GM19239 (cell line): ENCODE data around the gene NCDN.

ENCODE experiments used
- DNase-seq: peaks from one replicate; pipeline ENCODE4 v3.0.0; 2011; ENCODE audit warnings: low spot score; ENCODE audit not compliant: insufficient read length
- FAIRE-seq: peaks from 2 replicates; lab custom pipeline; 2011; peaks lifted over from hg19 to GRCh38; lab: Jason Lieb, UNC

The NCDN gene

GRCh38 chr1:35554266-35555211, 3.1 kb upstream of the NCDN start:
- FAIRE-seq (no peak), DNase-seq (no peak)

- FAIRE-seq, result no peak
These were observed 2.4 kb upstream of the NCDN start for GRCh38 chr1:35555212-35555584.

DNA sequence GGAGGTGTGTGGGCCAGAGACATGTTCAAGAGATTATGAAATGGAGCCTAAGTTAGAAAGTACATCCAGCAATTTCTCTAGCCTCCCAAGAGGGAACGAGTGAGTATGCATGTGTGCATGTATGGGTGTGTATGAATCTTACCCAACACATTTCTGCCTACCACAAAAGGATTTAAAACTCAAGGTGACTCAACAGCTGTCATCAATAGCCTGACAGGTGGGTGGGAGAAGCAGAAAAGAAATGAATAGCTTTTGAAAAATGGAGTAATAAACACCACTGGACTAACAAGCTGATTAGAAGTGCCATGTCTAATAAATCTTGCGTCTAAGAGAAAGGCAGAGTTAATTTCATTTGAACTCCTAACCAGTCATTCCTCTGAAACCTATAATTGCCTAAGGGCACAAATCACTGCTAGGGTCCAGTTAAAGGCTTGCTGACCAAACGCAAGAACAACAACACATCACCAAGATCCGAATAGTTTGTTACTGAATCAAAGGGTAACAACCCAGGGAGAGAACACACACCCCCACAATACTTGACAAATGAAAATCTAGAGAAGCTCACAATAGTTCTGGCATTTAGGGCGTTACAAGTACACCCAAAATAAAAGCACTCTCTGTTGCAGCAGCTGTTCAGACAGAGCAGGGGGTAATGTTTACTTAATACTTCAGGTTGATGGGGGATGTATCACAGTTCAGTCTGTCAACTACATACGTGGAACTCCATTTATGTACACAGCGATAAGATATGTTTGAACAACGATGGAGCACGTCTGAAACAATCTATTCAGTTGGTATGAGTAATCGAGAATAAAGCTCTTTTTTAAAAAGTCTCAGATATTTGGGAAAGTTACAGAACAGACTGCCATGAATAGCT, 1.8 kb upstream of the NCDN start:
- FAIRE-seq, result no peak
- DNase-seq, result no peak

More at GRCh38 chr1:35555212-35555584, 2.4 kb upstream of the NCDN start:
- DNase-seq, result no peak

GRCh38 chr1:35556484-35557117, 998 bp upstream of the NCDN start:
- DNase-seq (no peak), FAIRE-seq (peak; percentile 88)

DNA sequence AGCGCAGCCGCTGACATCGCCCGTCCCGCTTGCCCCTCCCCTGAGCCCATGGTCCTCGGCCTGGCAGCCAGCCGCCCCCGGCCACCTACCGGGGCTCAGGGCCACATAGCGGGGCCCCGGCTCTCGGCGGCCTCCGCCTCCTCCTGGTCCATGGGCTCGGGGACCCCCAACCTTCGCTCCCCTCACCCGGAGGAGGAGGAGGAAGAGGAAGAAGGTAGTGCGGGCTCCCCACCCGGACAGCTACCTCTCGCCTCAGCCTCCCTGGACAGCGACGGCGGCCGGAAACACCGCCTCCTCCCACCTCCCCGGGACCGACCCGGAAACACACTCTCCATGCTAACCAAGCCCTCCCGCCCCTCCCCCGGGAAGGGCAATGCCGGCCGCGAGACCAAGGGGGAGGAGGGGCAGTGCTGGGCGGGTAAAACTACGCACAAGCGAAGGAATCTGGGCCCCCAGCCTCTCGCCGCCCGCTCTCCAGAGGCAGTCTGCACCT, 435 bp upstream of the NCDN start, which contains the start of gene KIAA0319L:
KIAA0319L (minus strand) TSS at position 286 of the 493 bp plus-strand sequence. CDS start 2,912 bp downstream, outside the sequence.
- FAIRE-seq (no peak), DNase-seq (no peak)

GRCh38 chr1:35558374-35559316, 1.0 kb downstream of the NCDN start:
- DNase-seq (no peak), FAIRE-seq (no peak)

GRCh38 chr1:35559317-35559944, 1.8 kb downstream of the NCDN start:
- DNase-seq (no peak), FAIRE-seq (no peak)

GRCh38 chr1:35560256-35561225, 2.9 kb downstream of the NCDN start:
- no peak for FAIRE-seq

DNA sequence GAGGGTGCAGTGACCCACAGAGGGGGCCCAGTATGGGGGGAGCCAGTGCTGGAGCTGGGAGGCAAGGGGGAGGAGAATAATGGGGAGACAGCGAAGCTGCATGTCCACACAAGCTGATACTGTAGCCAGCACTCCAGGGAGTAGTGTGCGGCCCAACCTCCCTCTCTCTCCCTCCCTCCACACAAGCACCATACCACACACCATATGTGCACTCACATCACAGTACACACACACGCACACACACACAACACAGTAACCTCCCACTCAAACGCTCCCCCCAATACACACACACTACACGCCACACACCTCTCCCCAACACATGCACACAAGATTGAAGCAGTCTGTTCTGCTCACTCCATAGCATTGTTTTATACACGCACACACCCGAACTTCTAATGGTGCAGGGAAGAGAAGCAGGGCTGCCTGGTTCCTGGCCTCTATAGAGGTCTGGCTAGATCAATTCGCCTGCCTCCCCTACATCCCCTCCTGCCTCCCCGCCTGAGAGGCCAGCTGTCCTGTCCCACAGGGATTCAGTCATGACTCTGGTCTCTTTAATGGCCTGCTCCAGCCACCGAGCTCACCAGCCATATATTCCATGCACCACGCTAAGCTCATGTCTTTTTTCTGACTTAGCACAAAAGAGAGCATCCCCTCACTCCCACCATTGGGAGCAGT, 3.8 kb downstream of the NCDN start:
- DNase-seq, result no peak
- no peak for FAIRE-seq

More at GRCh38 chr1:35560256-35561225, 2.9 kb downstream of the NCDN start:
- no peak for DNase-seq

DNA sequence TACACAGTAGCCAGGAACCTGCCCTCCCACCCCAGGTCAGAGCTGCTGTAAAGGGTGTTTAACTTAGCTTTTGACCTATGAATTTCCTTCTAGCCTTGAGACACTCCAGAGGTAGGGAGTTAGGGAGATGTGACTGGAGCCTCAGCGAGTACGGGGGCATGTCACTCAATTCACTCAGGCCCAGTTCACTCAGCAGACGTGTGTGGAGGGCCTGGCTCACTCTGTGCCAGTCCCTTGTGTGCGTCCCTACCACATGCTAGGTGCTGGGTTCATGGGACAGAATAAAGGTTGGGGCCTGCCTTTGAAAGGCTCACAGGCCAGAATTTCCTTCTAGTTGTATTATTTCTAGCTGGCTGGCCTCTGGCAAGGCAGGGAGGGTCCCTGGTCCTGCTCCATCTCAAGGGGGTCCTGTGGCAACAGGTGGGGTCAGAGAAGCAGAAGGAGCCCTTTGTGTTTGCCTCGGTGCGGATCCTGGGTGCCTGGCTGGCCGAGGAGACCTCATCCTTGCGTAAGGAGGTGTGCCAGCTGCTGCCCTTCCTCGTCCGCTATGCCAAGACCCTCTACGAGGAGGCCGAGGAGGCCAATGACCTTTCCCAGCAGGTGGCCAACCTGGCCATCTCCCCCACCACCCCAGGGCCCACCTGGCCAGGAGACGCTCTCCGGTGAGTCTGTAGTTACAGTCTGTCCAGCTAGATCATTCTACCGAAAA, 4.5 kb downstream of the NCDN start:
- FAIRE-seq (no peak), DNase-seq (no peak)

GRCh38 chr1:35563166-35563565, 5.6 kb downstream of the NCDN start:
- FAIRE-seq, result no peak
- DNase-seq, result no peak

DNA sequence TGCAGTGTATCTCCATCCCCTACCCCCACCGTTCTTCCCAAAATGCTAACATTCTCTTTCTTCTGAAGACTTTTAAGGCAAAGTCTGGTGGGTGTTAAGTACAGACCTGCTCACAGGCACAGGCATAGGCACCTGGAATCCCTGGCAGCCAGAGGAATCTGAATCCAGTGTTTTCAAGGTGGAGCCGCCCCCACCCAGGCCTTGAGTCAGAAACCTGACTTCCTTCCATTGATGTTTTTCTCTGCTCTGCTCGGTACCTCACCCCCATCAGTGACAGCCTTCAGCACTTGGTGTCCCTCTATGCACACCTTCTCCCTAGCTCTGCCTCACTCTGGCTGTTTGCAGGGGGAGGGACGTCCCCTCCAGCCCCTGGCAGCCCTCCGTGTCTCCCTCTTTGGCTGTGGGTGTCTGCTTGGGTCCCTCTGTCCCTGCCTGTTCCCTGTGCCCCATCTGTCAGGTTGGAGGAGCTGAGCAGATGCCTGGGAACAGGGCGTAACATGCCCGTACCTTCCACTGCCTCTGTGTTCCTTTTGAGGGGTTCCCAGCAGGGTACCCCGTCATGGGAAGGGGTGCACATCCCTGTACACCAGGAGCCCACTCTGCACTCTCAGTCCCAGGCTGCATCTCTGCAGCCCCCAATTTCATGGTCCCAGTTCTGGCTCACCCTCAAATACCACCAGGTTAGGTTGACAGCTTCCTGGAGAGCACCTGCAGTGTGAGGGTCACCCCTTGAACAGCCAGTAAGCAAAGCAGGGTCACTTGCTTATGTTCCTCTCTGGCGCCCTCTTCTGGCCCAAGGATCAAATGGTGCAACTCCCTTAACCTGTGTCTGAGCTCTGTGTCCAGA, 6.7 kb downstream of the NCDN start:
- FAIRE-seq (peak; percentile 82), DNase-seq (peak; percentile 75)

DNA sequence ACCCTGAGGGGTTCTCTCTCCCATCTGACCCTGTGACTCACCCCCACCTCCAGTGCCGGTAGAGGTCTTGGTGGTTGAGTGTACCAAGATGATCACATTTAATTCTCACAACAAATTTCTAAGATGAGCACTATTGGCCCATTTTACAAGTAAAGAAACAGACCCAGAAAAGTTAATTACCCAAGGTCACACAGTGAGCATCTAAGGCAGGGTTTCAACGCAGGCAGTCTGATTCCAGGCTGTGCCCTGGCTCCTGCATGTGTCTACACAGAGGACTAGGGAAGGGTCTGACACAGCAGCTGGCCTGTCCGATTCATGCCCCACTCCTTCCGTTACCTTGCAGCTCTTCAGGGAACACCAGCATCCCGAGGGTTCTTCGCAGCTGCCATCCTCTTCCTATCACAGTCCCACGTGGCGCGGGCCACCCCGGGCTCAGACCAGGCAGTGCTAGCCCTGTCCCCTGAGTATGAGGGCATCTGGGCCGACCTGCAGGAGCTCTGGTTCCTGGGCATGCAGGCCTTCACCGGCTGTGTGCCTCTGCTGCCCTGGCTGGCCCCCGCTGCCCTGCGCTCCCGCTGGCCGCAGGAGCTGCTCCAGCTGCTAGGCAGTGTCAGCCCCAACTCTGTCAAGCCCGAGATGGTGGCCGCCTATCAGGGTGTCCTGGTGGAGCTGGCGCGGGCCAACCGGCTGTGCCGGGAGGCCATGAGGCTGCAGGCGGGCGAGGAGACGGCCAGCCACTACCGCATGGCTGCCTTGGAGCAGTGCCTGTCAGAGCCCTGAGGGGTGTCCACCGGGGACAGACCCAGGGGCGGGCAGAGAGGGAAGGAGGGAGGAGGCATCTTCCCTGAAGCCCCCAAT, 7.5 kb downstream of the NCDN start:
- no peak for DNase-seq

GRCh38 chr1:35565742-35566133, 8.1 kb downstream of the NCDN start:
- FAIRE-seq (no peak), DNase-seq (no peak)

More for the DNA sequence above, 7.5 kb downstream of the NCDN start:
- peak; percentile 40 for FAIRE-seq
